Central memory CD4-positive, alpha-beta T cell (primary cell): Measurements from ENCODE around the gene CEP83.
"Not testable (repeated sequence)": the region's sequence is repeated elsewhere in the genome, so short reads cannot be mapped to it uniquely, and the experiment has no call there.

Experiments
- DNase-seq: peaks from one replicate; pipeline ENCODE4 v3.0.0; 2022

Gene CEP83

DNA sequence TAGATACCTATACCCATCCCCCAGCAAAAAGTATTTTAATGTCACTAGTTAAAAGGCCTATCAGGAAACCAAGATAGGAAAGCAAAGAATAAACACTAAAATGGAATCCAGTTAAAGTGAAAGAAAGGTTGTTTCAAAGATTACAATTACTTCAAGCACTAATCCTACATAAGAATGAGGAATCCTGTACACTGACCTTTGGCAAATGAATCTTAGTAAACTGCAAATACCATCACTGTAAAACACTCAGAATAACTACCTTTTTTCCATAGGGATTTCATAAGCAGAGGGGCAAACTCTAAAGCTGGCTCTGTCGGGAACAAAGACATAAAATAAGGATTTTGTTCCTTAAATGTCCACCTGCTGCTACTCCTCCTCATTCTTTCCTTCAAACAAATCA, 25.9 kb downstream of the CEP83 start:
- no peak for DNase-seq

DNA sequence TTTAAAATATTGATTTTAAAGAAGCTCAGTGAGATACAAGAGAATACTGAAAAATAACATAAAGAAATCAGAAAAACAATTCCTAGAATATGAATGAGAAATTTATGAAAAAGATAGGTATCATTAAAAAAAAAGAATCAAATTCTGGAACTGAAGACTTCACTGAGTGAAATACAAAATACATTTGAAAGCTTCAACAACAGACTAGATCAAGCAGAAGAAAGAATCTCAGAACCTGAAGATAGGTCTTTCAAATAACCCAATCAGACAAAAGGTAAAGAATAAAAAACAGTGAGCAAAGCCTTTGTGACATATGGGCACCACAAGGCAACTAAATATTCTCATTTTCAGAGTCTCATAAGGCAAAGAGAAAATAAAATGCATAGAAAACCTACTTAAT, 29.4 kb downstream of the CEP83 start:
- no peak for DNase-seq

DNA sequence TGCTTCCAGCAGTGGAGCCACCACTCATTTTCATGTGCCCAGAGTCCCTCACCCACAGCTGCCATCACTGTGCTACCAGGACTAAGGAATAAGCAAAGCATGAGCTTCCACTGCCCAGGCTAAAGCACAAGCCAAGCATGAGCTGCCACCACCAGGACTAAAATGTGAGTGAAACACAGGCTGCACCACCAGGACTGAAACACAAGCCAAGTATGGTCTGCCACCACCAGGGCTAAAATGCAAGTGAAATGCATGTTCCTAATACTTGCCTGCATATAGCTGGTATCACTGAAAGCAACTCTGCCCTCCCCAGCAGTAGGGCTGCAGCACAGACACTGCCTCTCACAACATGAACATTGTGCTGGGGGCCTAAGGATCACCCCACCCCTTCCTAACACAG, 30.0 kb downstream of the CEP83 start:
- DNase-seq: no peak

DNA sequence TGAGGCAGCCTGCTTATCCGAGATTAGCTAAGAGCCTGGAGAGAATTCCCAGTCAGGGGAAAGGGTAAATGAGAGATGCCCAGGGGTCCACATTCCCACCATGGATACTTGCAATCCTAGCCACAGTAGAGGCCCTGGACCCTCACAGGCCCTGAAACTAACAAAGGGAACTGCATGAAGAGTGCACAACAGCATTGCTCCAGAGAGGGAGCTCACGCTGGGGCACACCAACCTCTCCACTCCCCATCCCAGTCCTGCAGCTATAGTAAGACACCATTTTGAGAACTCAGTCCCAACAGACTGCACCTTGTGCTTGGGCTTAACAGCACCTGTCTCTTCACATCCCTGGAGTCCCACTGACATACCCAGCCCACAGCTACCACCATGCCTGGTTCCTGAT, 30.5 kb downstream of the CEP83 start:
- DNase-seq: no peak

DNA sequence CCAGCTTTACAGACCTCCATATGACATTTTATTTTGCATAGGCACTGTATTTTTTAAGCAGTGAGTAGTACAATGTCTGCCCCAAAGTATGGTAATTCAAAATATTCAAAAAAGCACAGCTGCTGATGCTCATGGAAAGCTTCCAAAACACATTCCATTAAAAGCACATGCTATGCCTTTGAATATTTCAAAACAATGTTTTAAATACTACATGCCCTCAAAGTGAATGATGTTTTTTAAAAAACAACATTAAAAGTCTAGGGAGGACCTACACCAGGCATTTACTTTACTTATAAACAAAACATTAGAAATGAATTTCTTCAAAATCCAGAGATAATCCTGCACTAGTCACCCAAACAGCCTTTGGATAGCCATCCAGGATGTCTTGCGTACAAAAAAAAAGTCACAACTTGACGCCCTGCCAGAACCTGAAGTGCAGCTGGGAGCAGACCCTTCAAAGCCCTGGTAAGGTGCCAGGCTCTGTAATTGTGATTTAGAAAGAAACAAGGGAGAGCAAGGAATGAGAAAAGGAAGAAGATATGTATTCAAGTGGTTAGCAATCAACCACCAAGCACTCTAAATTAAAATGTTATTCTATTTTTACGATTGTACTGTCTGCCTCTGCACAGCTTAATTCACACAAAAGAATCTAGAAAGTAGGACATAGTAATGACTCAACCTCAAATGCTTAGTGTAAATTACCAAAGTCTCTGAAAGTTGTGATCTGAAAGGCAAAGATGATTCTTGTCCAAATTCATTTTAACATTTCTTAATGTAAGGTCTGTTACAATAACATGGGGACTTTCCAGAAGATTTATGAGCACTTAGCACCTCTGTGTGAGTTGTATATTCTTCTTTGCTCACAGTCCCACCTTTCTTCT, 31.9 kb downstream of the CEP83 start:
- DNase-seq: no peak

DNA sequence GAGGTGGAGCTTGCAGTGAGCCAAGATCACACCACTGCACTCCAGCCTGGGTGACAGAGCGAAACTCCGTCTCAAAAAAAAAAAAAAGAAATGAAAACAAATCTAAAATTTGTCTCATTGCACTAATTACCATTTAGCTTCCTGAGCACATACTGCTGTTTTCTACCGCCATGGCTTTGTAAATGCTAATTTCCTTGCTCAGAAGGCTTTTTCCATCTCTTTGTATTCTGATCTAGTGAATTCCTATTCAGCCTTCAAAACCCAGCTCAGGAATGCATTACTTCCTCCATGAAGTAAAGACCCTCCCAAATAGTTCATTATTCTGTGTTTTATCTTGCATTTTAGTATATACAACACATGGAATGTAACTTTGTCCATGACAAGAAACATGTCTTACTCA, 33.6 kb downstream of the CEP83 start:
- DNase-seq: no peak

DNA sequence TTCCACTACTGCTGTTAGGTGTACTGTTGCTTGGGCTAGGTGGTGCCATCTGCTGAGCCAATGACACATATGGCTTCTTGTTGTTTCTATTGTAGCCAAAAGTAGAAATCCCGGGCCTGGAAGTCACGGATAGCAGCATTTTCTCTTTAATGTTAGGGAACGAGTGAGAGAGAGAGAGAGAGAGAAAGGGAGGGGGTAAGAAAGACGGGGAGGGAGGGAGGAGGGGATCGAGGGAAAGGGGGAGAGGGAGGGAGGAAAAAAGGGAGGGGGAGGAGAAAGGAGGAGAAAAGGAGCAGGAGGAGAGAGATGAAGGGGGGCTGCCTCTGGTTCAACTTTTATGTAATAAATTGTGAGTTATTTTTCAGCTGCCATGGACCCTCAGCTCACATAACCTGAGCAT, 34.8 kb downstream of the CEP83 start:
- not testable (repeated sequence) for DNase-seq

DNA sequence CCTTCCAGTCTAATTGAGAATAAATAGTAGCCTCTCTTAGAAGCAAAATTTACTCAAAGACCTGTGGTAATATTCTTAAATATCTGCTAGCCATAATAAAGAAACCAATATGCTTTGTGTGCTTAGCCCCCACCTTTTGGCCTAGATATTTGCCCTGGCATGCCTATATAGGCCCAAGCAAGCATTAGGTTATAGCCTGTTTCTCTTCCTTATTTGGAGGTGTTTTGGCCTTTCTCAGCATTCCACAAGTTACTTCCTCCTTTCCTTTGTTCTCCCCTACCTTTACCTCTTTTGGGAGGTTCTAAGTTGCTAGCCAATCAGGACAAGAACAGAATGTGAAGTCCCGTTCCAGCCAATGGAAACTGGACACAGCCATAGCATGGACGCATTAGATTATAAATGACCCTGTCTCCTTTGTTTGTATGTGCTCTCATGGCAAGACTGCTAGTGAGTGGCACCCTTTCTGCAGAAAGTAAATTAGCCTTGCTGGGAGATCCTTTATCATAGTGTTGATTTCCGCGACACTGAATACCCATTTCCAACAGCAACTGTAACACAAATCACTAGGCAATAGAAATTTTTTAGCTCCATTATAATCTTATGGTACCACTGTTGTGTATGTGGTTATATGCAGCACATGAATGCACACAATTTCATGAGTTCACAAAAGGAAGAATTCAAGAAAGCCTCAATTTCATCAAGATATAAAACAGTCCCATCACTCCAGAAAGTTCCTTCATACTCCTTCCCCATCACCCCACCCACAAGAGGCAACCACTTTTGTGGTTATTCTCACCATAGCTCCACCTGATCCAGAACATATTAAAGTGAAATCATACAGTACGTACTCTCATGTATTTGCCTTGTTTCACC, 37.6 kb downstream of the CEP83 start:
- no peak for DNase-seq

DNA sequence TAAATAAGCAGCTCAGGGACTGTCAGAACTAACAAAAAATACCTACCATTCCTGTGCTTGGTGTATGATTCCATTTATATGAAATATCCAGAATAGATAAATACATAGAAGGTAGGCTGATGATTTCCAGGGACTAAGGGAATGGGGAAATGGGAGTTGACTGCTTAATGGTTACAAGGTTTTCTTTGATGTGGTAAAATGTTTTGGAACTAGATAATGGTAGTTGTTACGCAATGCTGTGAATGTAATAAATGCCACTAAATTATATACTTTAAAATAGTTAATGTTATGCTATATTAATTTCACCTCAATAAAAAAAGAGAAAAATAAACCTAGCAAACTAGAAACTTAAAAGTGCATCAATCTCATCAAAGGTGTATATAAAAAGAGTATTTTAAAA, 41.1 kb downstream of the CEP83 start:
- no peak for DNase-seq

DNA sequence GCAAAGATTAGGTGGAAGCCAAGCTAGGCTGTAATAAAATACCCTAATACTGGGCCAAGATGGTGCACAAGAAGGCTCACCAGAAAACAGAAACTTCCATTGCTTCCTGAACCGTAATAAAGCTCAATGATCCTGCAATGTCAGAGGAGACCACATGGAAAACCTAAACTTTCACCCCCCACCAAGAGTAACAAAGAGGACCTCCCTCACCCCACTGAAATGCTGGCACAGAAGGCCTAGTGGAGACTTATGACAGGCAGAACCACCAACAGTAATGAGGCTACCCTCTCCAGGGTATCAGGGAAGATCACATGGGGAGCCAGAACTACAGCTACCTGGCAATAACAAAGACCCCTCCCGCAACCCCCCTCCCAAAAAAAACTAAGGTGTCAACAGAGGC, 43.1 kb downstream of the CEP83 start:
- no peak for DNase-seq

DNA sequence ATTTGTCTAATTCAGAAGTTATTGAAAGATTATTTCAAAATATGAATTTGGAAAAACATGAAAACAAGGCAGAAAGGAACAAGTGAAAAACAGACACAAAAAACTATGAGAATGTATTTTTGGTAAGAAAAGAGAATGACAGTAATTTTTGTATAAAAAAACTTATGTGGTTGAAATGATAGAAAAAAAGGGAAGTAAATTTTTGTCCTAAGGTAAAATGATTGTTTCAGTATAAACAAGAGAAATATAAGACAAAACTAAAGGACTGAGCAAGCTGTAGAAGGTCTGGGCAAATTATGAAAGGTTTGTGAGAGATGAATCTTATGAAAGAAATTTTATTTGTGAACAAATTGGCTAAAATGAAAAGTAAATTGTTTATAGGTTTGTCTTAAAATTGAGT, 44.6 kb downstream of the CEP83 start:
- no peak for DNase-seq

DNA sequence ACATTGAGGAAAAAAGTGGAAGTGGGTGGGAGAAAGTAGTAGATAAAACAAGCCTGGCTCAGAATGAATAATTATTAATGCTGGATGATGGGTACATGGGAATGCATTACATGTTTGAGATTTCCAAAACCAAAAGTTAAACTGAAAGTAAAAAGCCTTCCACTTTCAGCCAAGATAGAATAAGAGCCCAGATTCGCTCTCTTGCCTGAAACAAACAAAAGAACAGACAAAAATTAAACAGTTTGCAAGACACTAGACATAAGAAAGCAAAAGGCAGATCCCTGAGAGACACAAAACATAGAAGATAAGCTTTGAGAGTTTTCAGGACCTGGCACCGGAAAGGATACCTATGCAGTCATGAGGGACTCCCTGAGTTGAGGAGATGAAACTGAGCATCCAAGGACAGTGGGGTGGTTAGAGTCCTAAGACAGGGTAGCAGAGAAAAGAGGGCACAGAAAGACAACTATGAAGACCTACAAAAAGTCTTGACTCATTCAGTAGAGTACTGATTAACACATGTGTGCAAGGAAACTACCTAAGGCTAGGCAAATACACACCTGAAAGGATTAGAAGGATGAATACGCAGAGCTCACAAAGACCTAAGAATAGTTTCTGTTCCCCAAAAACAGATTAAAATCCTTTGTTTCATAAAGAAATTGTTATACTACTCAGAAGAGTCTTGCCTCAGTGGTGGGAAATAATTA, 54.1 kb downstream of the CEP83 start:
- no peak for DNase-seq

DNA sequence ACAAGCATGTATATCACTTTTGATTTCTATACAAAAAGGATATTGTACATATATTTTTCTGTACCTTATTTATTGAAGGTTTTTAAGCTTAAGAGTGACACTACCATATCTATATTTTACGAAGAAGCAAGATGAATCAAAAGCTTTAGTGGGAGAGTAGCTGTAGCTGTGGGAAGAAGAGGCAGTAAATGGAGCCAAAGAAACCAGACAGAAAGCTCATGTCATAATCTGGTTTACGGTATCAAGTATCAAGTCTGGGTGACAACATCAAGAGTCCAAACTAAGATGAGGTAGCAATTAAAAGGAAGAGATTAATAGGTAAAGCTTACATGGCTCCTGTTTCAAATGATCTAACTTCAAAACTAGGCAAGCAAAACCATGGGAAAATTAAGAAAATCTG, 54.8 kb downstream of the CEP83 start:
- DNase-seq: no peak

DNA sequence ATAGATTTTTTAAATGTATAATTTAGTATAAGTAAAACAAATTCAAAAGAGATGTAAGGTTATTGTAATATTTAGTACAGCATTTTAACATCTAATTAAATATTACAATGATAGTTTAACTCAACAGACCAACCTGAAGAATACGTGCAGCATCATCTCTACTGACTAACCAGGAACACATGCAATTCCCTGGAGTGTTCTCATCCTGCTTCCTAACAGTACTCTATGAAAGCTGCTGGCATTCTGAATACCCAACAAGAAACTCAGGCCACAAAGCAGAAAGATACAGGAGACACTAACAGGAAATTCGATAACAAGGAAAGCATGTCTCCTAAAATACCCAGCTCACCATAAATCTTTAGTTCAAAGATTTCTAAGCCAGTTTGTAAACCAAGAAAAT, 58.3 kb downstream of the CEP83 start:
- DNase-seq: no peak

DNA sequence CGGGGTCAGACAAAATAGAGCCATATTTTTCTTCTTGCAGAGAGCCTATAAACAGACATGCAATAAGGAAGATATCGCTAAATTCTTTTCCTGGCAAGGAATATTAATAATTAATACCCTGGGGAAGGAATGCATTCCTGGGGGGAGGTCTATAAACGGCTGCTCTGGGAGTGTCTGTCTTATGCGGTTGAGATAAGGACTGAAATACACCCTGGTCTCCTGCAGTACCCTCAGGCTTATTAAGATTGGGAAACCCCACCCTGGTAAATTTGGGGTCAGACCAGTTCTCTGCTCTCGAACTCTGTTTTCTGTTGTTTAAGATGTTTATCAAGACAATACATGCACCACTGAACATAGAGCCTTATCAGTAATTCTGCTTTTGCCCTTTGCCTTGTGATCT, 61.0 kb downstream of the CEP83 start:
- DNase-seq: not testable (repeated sequence)

DNA sequence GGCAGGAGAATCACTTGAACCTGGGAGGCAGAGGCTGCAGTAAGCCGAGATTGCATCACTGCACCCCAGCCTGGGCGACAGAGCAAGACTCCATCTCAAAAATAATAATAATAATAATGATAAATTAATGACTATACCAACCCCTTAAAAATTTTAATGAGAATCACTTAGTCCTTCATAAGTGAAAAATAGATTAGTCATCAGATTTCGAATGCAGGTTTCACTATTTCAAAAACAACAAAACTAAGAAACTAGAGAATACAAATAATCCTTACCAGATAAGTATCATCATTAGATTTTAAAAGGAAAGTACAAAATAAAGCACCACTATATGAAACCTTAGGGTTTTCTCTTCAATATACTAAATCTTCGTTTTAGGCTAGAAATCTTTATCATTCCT, 62.3 kb downstream of the CEP83 start:
- no peak for DNase-seq

DNA sequence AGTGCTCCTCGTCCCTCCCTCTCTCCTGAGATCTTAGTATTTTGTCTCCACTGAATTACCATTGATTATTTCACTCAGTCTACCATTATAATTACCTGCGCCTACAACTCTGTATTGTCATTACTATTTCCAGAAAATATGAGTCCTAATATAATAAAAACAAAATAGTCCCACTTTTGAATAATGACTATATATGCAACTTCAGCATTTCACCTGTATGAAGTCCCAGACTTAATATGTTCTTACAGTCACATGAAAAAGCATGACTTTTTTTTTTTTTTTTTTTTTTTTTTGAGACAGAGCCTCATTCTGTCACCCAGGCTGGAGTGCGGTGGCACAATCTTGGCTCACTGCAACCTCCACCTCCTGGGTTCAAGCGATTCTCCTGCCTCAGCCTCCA, 63.7 kb downstream of the CEP83 start:
- not testable (repeated sequence) for DNase-seq

DNA sequence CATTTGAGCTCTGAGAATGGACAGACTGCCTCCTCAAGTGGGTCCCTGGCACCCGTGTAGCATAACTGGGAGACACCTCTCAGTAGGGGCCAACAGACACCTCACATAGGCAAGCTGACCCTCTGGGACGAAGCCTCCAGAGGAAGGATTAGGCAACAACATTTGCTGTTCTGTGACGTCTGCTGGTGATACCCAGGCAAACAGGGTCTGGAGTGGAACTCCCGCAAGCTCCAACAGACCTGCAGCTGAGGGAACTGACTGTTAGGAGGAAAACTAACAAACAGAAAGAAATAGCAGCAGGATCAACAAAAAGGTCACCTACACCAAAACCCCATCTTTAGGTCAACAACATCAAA, 69.6 kb downstream of the CEP83 start:
- no peak for DNase-seq

DNA sequence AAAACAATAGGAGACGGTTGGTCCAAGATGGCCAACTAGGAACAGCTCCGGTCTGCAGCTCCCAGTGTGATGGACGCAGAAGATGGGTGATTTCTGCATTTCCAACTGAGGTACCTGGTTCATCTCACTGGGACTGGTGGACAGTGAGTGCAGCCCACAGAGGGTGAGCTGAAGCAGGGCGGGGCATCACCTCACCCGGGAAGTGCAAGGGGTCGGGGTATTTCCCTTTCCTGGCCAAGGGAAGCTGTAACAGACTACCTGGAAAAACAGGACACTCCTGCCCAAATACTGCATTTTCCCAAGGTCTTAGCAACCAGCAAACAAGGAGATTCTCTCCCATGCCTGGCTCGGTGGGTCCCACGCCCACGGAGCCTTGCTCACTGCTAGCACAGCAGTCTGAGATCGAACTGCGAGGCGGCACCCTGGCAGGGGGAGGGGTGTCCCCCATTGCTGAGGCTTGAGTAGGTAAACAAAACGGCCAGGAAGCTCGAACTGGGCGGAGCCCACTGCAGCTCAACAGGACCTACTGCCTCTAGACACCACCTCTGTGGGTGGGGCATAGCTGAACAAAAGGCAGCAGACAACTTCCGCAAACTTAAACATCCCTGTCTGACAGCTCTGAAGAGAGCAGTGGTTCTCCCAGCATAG, 70.1 kb downstream of the CEP83 start:
- DNase-seq: not testable (repeated sequence)

DNA sequence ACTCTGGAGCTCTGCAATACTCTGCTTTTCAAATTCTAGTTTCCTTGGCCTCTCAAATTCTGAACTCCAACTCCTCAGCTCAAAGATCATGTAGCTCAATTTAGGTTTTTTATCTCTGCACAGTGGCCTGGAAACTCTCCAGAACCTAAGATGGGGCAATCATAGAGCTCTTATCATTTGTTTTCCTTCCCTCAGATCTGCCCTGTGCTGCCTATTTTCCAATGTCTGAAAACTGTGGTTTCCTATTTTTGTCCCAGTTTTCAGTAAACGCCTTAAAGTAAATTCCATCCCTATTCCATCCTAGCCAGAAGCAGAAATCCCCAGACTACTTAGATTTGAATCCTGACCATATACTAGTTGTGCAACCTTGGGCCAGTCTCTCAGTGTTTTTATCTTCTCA, 73.2 kb downstream of the CEP83 start:
- no peak for DNase-seq

DNA sequence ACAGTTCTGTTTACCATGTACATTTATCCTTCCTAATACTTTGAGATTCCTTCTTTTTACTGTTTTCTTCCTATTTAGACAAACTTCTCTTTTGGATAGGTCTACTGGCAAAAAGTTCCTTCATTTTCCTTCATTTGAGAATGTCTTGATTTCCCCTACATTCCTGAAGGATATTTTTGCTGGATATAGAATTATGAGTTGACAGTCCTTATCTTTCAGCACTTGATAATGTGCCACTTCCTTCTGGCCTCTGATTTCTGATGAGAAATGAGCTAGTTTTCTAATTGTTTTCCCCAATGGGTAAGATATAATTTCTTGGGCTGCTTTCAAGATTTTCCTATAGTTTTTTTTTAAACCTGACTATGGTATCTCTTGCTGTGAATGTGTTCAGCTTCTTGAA, 75.6 kb downstream of the CEP83 start:
- no peak for DNase-seq

DNA sequence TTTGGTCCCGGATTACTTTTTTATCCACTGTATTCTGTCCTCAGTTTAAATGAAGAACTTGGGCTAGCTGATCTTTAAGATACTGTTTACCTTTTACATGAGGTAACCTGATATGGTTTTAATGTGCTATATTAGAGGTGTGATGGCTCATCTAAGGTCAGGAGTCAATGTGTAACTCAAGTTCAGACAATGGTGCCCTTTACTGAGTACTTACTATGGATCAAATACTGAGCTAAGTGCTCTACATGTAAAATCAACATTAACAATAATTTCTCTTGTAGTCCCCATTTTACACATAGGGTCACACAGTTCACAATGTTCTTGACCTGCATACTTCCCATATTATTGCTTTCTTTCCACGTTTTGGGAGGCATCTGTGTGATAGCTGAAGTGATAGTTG, 79.2 kb downstream of the CEP83 start:
- no peak for DNase-seq
